Thymus (tissue), 11 donors: ENCODE data around the gene GALP. TPM values are rescaled to one million over a fixed set of nuclear protein-coding genes. Genes with fewer than 3 reads are reported as not detected.
"Not testable (repeated sequence)": the region's sequence is repeated elsewhere in the genome, so short reads cannot be mapped to it uniquely, and the experiment has no call there.

Source experiments
- DNase-seq, 9 donors: peaks; one replicate each; pipeline ENCODE4 v3.0.0-alpha.2; 2013; ENCODE audit warnings: low spot score in 9 of 9, low read depth in 6 of 9, missing footprints in 1 of 9
- H3K27ac ChIP-seq, 2 donors: one replicate each; pipeline ENCODE4 v1.5.1; 2013; ENCODE audit warnings: control low read depth in 1 of 2, low read depth in 1 of 2, low read length in 1 of 2, mild to moderate bottlenecking in 1 of 2, moderate library complexity in 1 of 2
- H3K27me3 ChIP-seq, 2 donors: one replicate each; pipeline ENCODE4 v1.5.1; 2013; ENCODE audit warnings: low read length in 1 of 2; ENCODE audit not compliant: control insufficient read depth in 2 of 2, insufficient read depth in 1 of 2
- H3K36me3 ChIP-seq, 2 donors: one replicate each; pipeline ENCODE4 v1.5.1; 2013; ENCODE audit warnings: low read length in 1 of 2, mild to moderate bottlenecking in 1 of 2, moderate library complexity in 1 of 2; ENCODE audit not compliant: control insufficient read depth in 2 of 2, insufficient read depth in 2 of 2
- H3K4me1 ChIP-seq, 2 donors: one replicate each; pipeline ENCODE4 v1.5.1; 2013; ENCODE audit warnings: low read length in 2 of 2; ENCODE audit not compliant: control insufficient read depth in 2 of 2, insufficient read depth in 2 of 2
- H3K4me3 ChIP-seq, 2 donors: one replicate each; pipeline ENCODE4 v1.5.1; 2013; ENCODE audit warnings: low read length in 2 of 2, control low read depth in 1 of 2, mild to moderate bottlenecking in 1 of 2
- H3K9me3 ChIP-seq, 2 donors: one replicate each; pipeline ENCODE4 v1.5.1; 2013; ENCODE audit warnings: low read length in 1 of 2, mild to moderate bottlenecking in 1 of 2; ENCODE audit not compliant: control insufficient read depth in 2 of 2, insufficient read depth in 1 of 2
- WGBS: extraction: QIAGEN DNeasy Blood & Tissue Kit; methylation state at CpG from one replicate; pipeline ENCODE4 v1.1.7; 2013; 5-methylcytosine and 5-hydroxymethylcytosine counted together
- polyA plus RNA-seq: library from polyadenylated mRNA; stranded (reverse); fragments of 200-250 nt; gene quantifications from one replicate; pipeline ENCODE4 v1.2.3, GENCODE V29; 2013
- total RNA-seq: library from RNA; stranded (reverse); fragments of 120-200 nt; gene quantifications from one replicate; pipeline ENCODE4 v1.2.4, GENCODE V29; 2013
- donor health status: healthy.

GALP gene
- total and polyA plus RNA-seq, 2 donors, result 0.39 TPM; not detected in 1

DNA sequence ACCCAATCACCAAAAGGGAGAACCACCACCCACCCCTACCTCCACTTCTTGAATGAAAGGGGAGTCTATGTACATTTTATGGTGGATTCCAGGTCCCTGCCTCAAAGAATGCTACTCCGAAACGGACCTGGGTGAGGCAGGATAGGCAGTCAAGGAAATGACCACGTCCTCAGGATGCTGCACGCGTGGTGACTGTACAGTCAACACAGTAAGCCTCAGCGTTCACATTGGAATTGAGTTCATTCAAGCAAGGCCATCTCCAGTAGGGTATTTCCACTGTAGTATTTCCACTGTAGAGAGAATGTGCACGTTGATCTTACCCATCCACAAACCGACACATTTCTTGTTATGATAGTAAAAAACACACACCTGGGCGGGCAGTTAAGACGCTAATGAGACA, 43.2 kb downstream of the GALP start:
- 97% methylated on average over 10 of the region's 10 CpGs for WGBS
- Histone ChIP-seq H3K4me1 (peaks cover 4 to 5% of the 10 kb centered on the region in 2 donors), H3K36me3 (peaks cover 0 to 6% of the 10 kb centered on the region in 2 donors)

GRCh38 chr19:56221442-56221841, 45.6 kb downstream of the GALP start:
- not testable (repeated sequence) for H3K9me3 ChIP-seq, H3K36me3 ChIP-seq, H3K27ac ChIP-seq, H3K4me1 ChIP-seq, H3K4me3 ChIP-seq
- WGBS, result 80% methylated on average over 9 of the region's 9 CpGs
- H3K27me3 ChIP-seq, result peaks cover 4 to 15% of the 10 kb centered on the region in 2 donors
- DNase-seq, result peak in 2 of 9 donors; percentile 0 to 7

More for the DNA sequence above, 43.2 kb downstream of the GALP start:
- Histone ChIP-seq H3K27me3 (peaks cover 8 to 15% of the 10 kb centered on the region in 2 donors), H3K27ac (no peak overlapping the region), H3K4me3 (no peak overlapping the region), H3K9me3 (peaks cover 0 to 1% of the 10 kb centered on the region in 2 donors)
- DNase-seq, result no peak

DNA sequence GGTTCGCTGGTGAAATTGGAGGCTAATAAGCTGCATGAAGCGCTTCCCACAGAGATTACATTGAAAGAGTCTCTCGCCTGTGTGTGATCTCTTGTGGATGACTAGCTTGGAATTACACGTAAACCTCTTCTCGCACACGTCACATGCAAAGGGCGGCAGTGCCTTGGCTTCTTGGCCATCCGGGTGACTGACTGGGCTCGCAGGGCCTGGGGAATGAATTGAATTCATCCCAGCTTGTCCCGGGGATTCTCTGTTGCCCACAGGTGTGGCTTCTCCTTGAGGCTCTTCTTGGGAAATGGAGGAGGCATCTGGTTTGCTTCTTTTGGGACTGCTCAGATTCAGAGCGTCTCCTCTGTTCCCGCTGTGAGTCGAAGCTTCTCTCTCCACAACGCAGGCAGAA, 46.0 kb downstream of the GALP start:
- peaks cover 4 to 11% of the 10 kb centered on the region in 2 donors for H3K27me3 ChIP-seq
- no peak for DNase-seq
- peaks cover 0 to 1% of the 10 kb centered on the region in 2 donors for H3K9me3 ChIP-seq
- peaks cover 2 to 4% of the 10 kb centered on the region in 2 donors for H3K4me1 ChIP-seq
- peaks cover 0 to 6% of the 10 kb centered on the region in 2 donors for H3K36me3 ChIP-seq
- no peak overlapping the region for H3K4me3 ChIP-seq
- 98% methylated on average over 14 of the region's 14 CpGs for WGBS
- no peak overlapping the region for H3K27ac ChIP-seq

- 89% methylated on average over 6 of the region's 6 CpGs for WGBS
- H3K9me3 ChIP-seq, result no peaks in the 10 kb centered on the region
- no peak for DNase-seq
Measured at GRCh38 chr19:56222901-56223300, 47.1 kb downstream of the GALP start.

GRCh38 chr19:56223481-56223880, 47.7 kb downstream of the GALP start:
- no peaks in the 10 kb centered on the region for H3K4me1 ChIP-seq
- H3K36me3 ChIP-seq, result peaks cover 0 to 6% of the 10 kb centered on the region in 2 donors
- no peaks in the 10 kb centered on the region for H3K27me3 ChIP-seq
- no peak for DNase-seq
- 97% methylated on average over 9 of the region's 9 CpGs for WGBS
- no peaks in the 10 kb centered on the region for H3K9me3 ChIP-seq
- H3K27ac ChIP-seq, result no peak overlapping the region
- no peak overlapping the region for H3K4me3 ChIP-seq

More at GRCh38 chr19:56222901-56223300, 47.1 kb downstream of the GALP start:
- H3K27me3 ChIP-seq, result peaks cover 0 to under 1% of the 10 kb centered on the region in 2 donors
- no peak overlapping the region for H3K27ac ChIP-seq
- no peak overlapping the region for H3K4me3 ChIP-seq
- H3K4me1 ChIP-seq, result no peaks in the 10 kb centered on the region
- H3K36me3 ChIP-seq, result peaks cover 0 to 6% of the 10 kb centered on the region in 2 donors

Other genes with a start within 250 kb of the GALP start
- gene NLRP13, start 243.7 kb upstream of the GALP start, total RNA-seq, result not detected
- gene NLRP13, start 243.7 kb upstream of the GALP start, polyA plus RNA-seq, result 0.02 TPM
- not detected for gene NLRP8, start 228.2 kb upstream of the GALP start, total RNA-seq
- gene NLRP8, start 228.2 kb upstream of the GALP start, polyA plus RNA-seq, result not detected
- not detected for gene NLRP5, start 189.2 kb upstream of the GALP start, total RNA-seq
- gene NLRP5, start 189.2 kb upstream of the GALP start, polyA plus RNA-seq, result 0.02 TPM
- gene ZNF787, start 54.7 kb upstream of the GALP start, total RNA-seq, result 19.4 TPM
- gene ZNF787, start 54.7 kb upstream of the GALP start, polyA plus RNA-seq, result 19.8 TPM
- 21.2 TPM for gene ZNF444, start 34.7 kb upstream of the GALP start, total RNA-seq
- 45.5 TPM for gene ZNF444, start 34.7 kb upstream of the GALP start, polyA plus RNA-seq
- gene ZSCAN5B, start 21.8 kb downstream of the GALP start, total RNA-seq, result not detected
- 0.05 TPM for gene ZSCAN5B, start 21.8 kb downstream of the GALP start, polyA plus RNA-seq
- gene ZSCAN5C, start 26.3 kb downstream of the GALP start, total RNA-seq, result 0.05 TPM
- gene ZSCAN5C, start 26.3 kb downstream of the GALP start, polyA plus RNA-seq, result 0.16 TPM
- gene EDDM13, start 96.7 kb downstream of the GALP start, total RNA-seq, result 0.85 TPM
- 3.1 TPM for gene EDDM13, start 96.7 kb downstream of the GALP start, polyA plus RNA-seq
- 7.4 TPM for gene ZSCAN5A, start 138.8 kb downstream of the GALP start, total RNA-seq
- 4.9 TPM for gene ZSCAN5A, start 138.8 kb downstream of the GALP start, polyA plus RNA-seq
- gene ZNF582, start 217.5 kb downstream of the GALP start, total RNA-seq, result 4.2 TPM
- gene ZNF582, start 217.5 kb downstream of the GALP start, polyA plus RNA-seq, result 6.2 TPM
- gene ZNF583, start 228.3 kb downstream of the GALP start, total RNA-seq, result 5.0 TPM
- gene ZNF583, start 228.3 kb downstream of the GALP start, polyA plus RNA-seq, result 3.1 TPM